Psoas muscle (tissue), 8 donors: ENCODE data around the gene MYCN. TPM values are rescaled to one million over a fixed set of nuclear protein-coding genes. Genes with fewer than 3 reads are reported as not detected.

Experiments
- ATAC-seq, 4 donors: fragments of 200-7000 bp; cut with Tn5 transposase; one replicate each; pipeline ENCODE4 v1.9.1; 2020; ENCODE audit warnings: moderate library complexity in 3 of 4, mild to moderate bottlenecking in 2 of 4
- DNase-seq, 2 donors: peaks; one replicate each; pipeline ENCODE4 v3.0.0-alpha.2; 2020
- H3K27ac ChIP-seq: fragments of 200-600 bp; one replicate; pipeline ENCODE4 v1.8.0; 2022
- H3K27me3 ChIP-seq, 3 donors: fragments of 200-600 bp in 1 of 3; one replicate each; pipeline versions ENCODE4 v1.6.1 to v1.8.0; 2013 to 2022; ENCODE audit warnings: low read length in 2 of 3, mild to moderate bottlenecking in 2 of 3, moderate library complexity in 1 of 3; ENCODE audit not compliant: insufficient read depth in 3 of 3
- H3K36me3 ChIP-seq, 2 donors: fragments of 200-600 bp in 1 of 2; one replicate each; pipeline versions ENCODE4 v1.6.1 to v1.8.0; 2013 to 2022; ENCODE audit warnings: low read depth in 1 of 2, mild to moderate bottlenecking in 1 of 2, moderate library complexity in 1 of 2; ENCODE audit not compliant: insufficient read depth in 1 of 2
- H3K4me1 ChIP-seq: fragments of 200-600 bp; one replicate; pipeline ENCODE4 v1.8.0; 2022
- H3K4me3 ChIP-seq: fragments of 200-600 bp; one replicate; pipeline ENCODE4 v1.8.0; 2022; ENCODE audit warnings: mild to moderate bottlenecking
- H3K9me3 ChIP-seq: fragments of 200-600 bp; one replicate; pipeline ENCODE4 v1.8.0; 2022
- WGBS, 3 donors: extraction: QIAGEN DNeasy Blood & Tissue Kit; methylation state at CpG; one replicate each; pipeline versions ENCODE4 v1.1.6 to v1.1.7; 2013; 5-methylcytosine and 5-hydroxymethylcytosine counted together
- intact Hi-C, 2 donors: fragments of 100-400 bp; cut with DNase I; formaldehyde crosslinking; loops; one replicate each; pipeline versions ENCODE4 v1.11.0 to v1.14.2; 2022
- polyA plus RNA-seq, 3 donors: library from polyadenylated mRNA; stranded (reverse); fragments of 200-250 nt; gene quantifications; one replicate each; pipeline ENCODE4 v1.2.3, GENCODE V29; 2013
- total RNA-seq, 4 donors: library from RNA; stranded (reverse); fragmentation: NEBNext Ultra II Directional in 2 of 4; extraction: Animal tissue kit (Norgen Biotek cat#: 25700) in 2 of 4; gene quantifications; one replicate each; pipeline versions ENCODE4 v1.2.1 to v1.2.4, GENCODE V29; 2021 to 2023
- TF ChIP-seq, protein P1 (sequence below): fragments of 200-600 bp; IDR thresholded peaks from one replicate; pipeline ENCODE4 v1.8.0; 2022; ENCODE audit warnings: antibody characterized with exemption
- donor health status: healthy with polysubstance abuse.
- donor health status: DM: no; HTN: no; CAD: no; lungs with moderate emphysema.
- donor health status: Bipolar disorder and iron deficiency.
- donor health status: healthy.
- donor health status: DM: yes; HTN: yes; CAD: no.
- donor health status: DM: no; HTN: no; CAD: no.
- donor health status: DM: no; HTN: no; CAD: no.
- donor health status: DM: yes; HTN: yes; CAD: no.

MYCN gene
- total and polyA plus RNA-seq, 7 donors: 0.10 to 0.36 (median 0.25) TPM

DNA sequence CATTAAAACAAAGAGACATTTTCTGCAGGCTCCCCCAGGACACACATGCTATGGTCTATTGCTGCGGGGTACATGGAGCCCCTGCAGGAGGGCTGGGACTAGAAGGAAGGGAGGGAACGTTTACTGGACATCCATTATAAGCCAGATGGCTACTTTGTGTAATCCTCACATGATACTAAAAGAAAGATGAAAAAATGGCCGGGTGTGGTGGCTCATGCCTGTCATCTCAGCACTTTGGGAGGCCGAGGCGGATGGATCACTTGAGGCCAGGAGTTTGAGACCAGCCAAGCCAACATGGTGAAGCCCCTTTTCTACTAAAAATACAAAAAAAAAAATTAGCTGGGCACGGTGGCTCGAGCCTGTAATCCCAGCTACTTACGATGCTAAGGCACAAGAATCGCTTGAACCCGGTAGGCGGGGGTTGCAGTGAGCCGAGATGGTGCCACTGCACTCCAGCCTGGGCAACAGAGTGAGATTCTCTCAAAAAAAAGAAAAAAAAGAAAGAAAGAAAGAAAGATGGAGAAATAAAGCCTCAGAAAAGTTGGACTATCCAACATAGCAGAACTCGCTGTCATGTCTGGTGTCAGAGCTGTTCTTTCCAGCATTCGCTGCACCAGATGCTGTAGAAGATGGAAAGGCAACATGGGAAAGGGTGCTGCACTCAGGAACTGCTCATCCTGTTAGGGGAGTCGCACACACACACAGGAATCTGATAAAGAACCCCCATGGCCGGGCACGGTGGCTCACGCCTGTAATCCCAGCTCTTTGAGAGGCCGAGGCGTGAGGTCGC is 7.8 kb upstream of the MYCN start:
- no peak for DNase-seq
- H3K27ac ChIP-seq: no peak overlapping the region
- no peaks in the 10 kb centered on the region for H3K4me1 ChIP-seq
- TF ChIP-seq, protein P1, sequence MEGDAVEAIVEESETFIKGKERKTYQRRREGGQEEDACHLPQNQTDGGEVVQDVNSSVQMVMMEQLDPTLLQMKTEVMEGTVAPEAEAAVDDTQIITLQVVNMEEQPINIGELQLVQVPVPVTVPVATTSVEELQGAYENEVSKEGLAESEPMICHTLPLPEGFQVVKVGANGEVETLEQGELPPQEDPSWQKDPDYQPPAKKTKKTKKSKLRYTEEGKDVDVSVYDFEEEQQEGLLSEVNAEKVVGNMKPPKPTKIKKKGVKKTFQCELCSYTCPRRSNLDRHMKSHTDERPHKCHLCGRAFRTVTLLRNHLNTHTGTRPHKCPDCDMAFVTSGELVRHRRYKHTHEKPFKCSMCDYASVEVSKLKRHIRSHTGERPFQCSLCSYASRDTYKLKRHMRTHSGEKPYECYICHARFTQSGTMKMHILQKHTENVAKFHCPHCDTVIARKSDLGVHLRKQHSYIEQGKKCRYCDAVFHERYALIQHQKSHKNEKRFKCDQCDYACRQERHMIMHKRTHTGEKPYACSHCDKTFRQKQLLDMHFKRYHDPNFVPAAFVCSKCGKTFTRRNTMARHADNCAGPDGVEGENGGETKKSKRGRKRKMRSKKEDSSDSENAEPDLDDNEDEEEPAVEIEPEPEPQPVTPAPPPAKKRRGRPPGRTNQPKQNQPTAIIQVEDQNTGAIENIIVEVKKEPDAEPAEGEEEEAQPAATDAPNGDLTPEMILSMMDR: no peak
- intact Hi-C loops: loop anchor here in 1 of 2 donors (10.0 kb wide), 1 partner anchor 298 kb away; no protein-coding TSS in a partner anchor
- no peaks in the 10 kb centered on the region for H3K9me3 ChIP-seq
- H3K4me3 ChIP-seq: no peak overlapping the region
- H3K36me3 ChIP-seq: no peaks in the 10 kb centered on the region
- no peak for ATAC-seq
- WGBS, 3 donors: 86 to 95% (median 92%) methylated on average over 21 of the region's 21 CpGs
- H3K27me3 ChIP-seq: no peaks in the 10 kb centered on the region

DNA sequence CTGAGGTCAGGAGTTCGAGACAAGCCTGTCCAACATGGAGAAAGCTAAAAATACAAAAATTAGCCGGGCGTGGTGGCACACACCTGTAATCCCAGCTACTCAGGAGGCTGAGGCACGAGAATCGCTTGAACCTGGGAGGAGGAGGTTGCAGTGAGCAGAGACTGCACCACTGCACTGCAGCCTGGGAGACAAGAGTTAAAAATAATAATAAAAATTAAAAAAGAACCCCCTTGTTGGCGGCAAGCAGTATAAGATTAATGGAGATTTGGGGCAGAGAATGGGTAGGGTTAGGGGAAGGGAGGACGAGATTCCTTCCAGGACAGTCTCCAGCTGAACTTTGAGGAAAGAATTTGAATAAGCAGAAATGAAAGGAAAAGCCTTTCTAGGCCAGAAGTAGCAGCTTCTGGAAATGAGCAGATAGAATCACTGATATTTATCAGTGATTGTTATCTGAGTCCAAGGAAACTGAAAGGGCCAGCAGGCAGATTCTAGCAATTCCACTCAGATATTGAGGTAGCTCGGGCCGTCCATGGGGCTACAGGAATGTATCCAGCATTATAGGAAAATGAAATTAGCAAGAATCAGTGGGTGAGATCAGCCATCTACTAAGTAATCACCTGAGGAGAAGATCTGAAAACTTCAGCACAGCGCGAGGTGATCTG is 7.0 kb upstream of the MYCN start:
- 87 to 91% (median 90%) methylated on average over 11 of the region's 11 CpGs for WGBS, 3 donors
- intact Hi-C loops: loop anchor here in 1 of 2 donors (10.0 kb wide), 1 partner anchor 299 kb away; no protein-coding TSS in a partner anchor

DNA sequence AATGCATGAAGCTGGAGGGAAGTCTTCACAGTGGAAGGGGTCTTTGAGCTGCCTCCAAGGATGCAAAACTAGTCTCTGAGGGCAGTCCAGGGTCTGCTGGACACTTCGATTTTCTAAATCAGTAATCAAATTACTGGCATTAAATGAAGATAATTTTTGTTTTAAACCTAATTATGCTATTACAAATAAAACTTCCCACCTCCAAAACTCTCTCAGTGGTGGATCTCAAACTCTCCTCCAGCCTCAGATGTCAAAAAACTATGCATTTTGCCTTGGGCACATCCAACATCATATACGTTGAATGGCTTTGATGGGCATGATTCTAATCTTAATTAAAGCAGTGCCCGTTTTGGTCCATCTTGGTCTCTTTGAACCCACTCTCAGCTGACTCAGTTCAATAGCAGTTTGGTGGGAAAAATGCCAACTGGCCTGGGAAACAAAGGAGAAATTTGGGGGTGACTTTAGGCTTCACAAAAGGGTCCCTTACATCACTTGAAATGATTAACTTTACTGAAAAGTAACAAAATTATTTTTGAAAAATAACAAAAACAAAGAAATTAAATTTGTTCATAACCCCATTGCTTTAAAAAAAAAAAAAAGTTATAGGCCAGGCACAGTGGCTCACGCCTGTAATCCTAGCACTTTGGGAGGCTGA is 5.9 kb upstream of the MYCN start:
- ATAC-seq: no peak
- H3K4me3 ChIP-seq: no peak overlapping the region
- no peaks in the 10 kb centered on the region for H3K4me1 ChIP-seq
- intact Hi-C loops: loop anchor here in 1 of 2 donors (10.0 kb wide), 1 partner anchor 300 kb away; no protein-coding TSS in a partner anchor
- H3K9me3 ChIP-seq: no peaks in the 10 kb centered on the region
- 85 to 96% (median 88%) methylated on average over 4 of the region's 4 CpGs for WGBS, 3 donors
- no peak for DNase-seq
- TF ChIP-seq, protein P1: no peak
- no peaks in the 10 kb centered on the region for H3K36me3 ChIP-seq
- no peak overlapping the region for H3K27ac ChIP-seq
- peaks cover 0 to 6% (median 0%) of the 10 kb centered on the region in 3 donors for H3K27me3 ChIP-seq

More for the DNA sequence above, 7.0 kb upstream of the MYCN start:
- no peaks in the 10 kb centered on the region for H3K27me3 ChIP-seq
- DNase-seq (no peak), ATAC-seq (no peak)
- TF ChIP-seq, protein P1: no peak
- no peaks in the 10 kb centered on the region for H3K9me3 ChIP-seq
- no peaks in the 10 kb centered on the region for H3K4me1 ChIP-seq
- H3K36me3 ChIP-seq: no peaks in the 10 kb centered on the region
- H3K4me3 ChIP-seq: no peak overlapping the region
- no peak overlapping the region for H3K27ac ChIP-seq

DNA sequence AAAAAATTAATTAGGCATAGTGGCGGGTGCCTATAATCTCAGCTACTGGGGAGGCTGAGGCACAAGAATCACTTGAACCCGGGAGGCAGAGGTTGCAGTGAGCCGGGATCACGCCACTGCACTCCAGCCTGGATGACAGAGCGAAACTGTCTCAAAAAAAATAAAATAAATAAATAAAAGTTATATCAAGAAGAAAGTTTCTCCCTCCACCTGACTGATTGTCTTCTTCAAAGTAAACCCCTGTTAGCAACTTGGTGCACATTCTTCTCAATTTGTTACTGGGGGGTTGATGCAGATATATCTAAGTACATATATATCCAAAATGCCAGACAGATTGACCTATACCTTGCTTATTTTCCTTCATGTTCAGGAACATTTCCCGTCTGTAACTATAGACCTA is 5.2 kb upstream of the MYCN start:
- ATAC-seq (no peak), DNase-seq (no peak)
- no peak overlapping the region for H3K27ac ChIP-seq
- peaks cover 0 to 10% (median 0%) of the 10 kb centered on the region in 3 donors for H3K27me3 ChIP-seq
- no peak overlapping the region for H3K4me3 ChIP-seq
- no peaks in the 10 kb centered on the region for H3K36me3 ChIP-seq
- intact Hi-C loops: loop anchor here (5.0 to 10.0 kb wide), 3 partner anchors 300 to 822 kb away; no protein-coding TSS in a partner anchor
- TF ChIP-seq, protein P1: no peak
- H3K4me1 ChIP-seq: no peaks in the 10 kb centered on the region
- 82 to 95% (median 95%) methylated on average over 5 to 6 of the region's 6 CpGs for WGBS, 3 donors
- H3K9me3 ChIP-seq: no peaks in the 10 kb centered on the region
